Suprapubic skin (tissue), 3 donors: ENCODE data around the gene GAB1.

ENCODE experiments used
- EP300 ChIP-seq: sonication (generic); formaldehyde crosslinking; IDR thresholded peaks from one replicate; pipeline ENCODE4 v1.6.1; 2017; ENCODE audit warnings: antibody characterized with exemption
- TF ChIP-seq, protein P1 (sequence below), 2 donors: fragments of 200-600 bp in 1 of 2; fragments of 450-650 bp in 1 of 2; sonication (generic) in 1 of 2; IDR thresholded peaks; one replicate each; pipeline ENCODE4 v1.5.1; 2016 to 2019; ENCODE audit warnings: antibody characterized with exemption in 2 of 2, mild to moderate bottlenecking in 1 of 2, moderate library complexity in 1 of 2

DNA sequence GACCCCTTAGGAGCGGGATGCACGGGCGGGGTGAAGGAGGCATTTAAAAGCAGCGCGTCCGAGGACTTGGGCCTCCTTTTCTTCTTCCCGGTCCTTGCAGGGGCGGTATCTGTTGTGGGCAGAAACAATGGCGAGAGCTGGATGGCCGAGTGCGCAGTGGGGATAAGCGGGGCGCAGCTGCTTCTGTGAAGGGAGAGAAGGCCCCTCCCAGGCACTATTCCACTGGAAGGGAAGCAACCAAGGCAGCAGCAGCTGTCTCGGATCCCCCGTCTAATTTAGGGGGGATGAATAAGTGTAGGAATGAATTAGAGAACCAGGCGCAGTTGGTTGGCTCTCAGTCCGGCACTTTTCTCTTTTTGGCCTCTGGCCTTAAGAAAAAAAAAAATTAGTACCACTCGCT, 177.8 kb downstream of the GAB1 start:
- TF ChIP-seq, protein P1, sequence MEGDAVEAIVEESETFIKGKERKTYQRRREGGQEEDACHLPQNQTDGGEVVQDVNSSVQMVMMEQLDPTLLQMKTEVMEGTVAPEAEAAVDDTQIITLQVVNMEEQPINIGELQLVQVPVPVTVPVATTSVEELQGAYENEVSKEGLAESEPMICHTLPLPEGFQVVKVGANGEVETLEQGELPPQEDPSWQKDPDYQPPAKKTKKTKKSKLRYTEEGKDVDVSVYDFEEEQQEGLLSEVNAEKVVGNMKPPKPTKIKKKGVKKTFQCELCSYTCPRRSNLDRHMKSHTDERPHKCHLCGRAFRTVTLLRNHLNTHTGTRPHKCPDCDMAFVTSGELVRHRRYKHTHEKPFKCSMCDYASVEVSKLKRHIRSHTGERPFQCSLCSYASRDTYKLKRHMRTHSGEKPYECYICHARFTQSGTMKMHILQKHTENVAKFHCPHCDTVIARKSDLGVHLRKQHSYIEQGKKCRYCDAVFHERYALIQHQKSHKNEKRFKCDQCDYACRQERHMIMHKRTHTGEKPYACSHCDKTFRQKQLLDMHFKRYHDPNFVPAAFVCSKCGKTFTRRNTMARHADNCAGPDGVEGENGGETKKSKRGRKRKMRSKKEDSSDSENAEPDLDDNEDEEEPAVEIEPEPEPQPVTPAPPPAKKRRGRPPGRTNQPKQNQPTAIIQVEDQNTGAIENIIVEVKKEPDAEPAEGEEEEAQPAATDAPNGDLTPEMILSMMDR (IDR thresholded peaks at IDR 0.05), result no peak
- TF ChIP-seq EP300, result no peak
